Osteoblast (primary cell): ENCODE data around the gene CLCNKA. TPM values are rescaled to one million over a fixed set of nuclear protein-coding genes. Genes with fewer than 3 reads are reported as not detected.

Source experiments
- DNase-seq: peaks from one replicate; pipeline ENCODE4 v3.0.0; 2011; ENCODE audit warnings: low spot score, mixed read lengths; ENCODE audit not compliant: insufficient read length; ENCODE audit errors: missing footprints
- H2AFZ ChIP-seq: 2 replicates; pipeline ENCODE4 v1.6.0; 2011; ENCODE audit warnings: mild to moderate bottlenecking, low read length
- H3K27ac ChIP-seq: 2 replicates; pipeline ENCODE4 v1.5.1; 2011; ENCODE audit warnings: mild to moderate bottlenecking, low read depth, low read length, moderate library complexity
- H3K27me3 ChIP-seq: 2 replicates; pipeline ENCODE4 v1.6.0; 2012; ENCODE audit warnings: mild to moderate bottlenecking, control low read depth, inconsistent platforms, low read length, moderate library complexity; ENCODE audit not compliant: insufficient read depth
- H3K36me3 ChIP-seq: 2 replicates; pipeline ENCODE4 v1.5.1; 2011; ENCODE audit warnings: mild to moderate bottlenecking, low read length, control low read depth, moderate library complexity; ENCODE audit not compliant: insufficient read depth
- H3K4me1 ChIP-seq: 2 replicates; pipeline ENCODE4 v1.5.1; 2011; ENCODE audit warnings: mild to moderate bottlenecking, low read length, control low read depth, moderate library complexity; ENCODE audit not compliant: insufficient read depth
- H3K4me2 ChIP-seq: 2 replicates; pipeline ENCODE4 v1.6.0; 2011; ENCODE audit warnings: mild to moderate bottlenecking, low read length; ENCODE audit not compliant: insufficient read depth
- H3K4me3 ChIP-seq: fragments of 200-600 bp; sonication (generic); 3 replicates; pipeline ENCODE4 v1.5.1; 2012; ENCODE audit warnings: mild to moderate bottlenecking, low read length, inconsistent platforms; ENCODE audit not compliant: insufficient read depth
- H3K79me2 ChIP-seq: 2 replicates; pipeline ENCODE4 v1.6.0; 2012; ENCODE audit warnings: mild to moderate bottlenecking, low read length, control low read depth, inconsistent platforms; ENCODE audit not compliant: insufficient read depth
- H3K9me3 ChIP-seq: 2 replicates; pipeline ENCODE4 v1.5.1; 2011; ENCODE audit warnings: low read depth, low read length, control low read depth
- H4K20me1 ChIP-seq: 2 replicates; pipeline ENCODE4 v1.6.0; 2012; ENCODE audit warnings: mild to moderate bottlenecking, low read length, control low read depth; ENCODE audit not compliant: insufficient read depth
- total RNA-seq: library from RNA; depleted of rRNA; stranded (reverse); fragments of >200 nt; gene quantifications from 2 replicates; pipeline ENCODE4 v1.2.3, GENCODE V29; 2012
- TF ChIP-seq, protein P1 (sequence below): IDR thresholded peaks from 2 replicates; pipeline ENCODE4 v1.5.1; 2011; ENCODE audit warnings: mild to moderate bottlenecking, low read depth, low read length, moderate library complexity; ENCODE audit errors: extremely low read depth

The CLCNKA gene
- total RNA-seq, 1 donor = not detected

DNA sequence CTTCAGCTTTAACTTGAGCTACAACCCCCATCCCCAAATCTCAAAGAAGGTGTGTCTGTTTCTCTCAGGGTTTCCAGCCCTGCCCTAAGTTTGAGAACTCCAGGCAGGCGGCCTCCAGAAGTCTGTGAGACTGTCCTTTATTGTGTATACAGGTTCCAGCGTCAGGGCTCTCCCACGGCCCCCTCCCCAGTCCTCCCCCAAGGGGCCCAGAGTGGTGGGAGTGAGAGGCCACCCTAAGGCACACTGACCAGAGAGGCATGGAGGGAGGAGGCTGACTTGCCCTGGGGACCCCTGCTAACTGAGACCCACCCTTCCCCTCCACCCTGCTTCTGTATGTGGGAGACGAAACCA lies 8.0 kb upstream of the CLCNKA start:
- no peaks in the 10 kb centered on the region for H3K9me3 ChIP-seq
- H3K4me2 ChIP-seq = no peak overlapping the region
- no peak overlapping the region for H3K4me3 ChIP-seq
- H3K36me3 ChIP-seq = no peaks in the 10 kb centered on the region
- peak; percentile 49 for DNase-seq
- TF ChIP-seq, protein P1, sequence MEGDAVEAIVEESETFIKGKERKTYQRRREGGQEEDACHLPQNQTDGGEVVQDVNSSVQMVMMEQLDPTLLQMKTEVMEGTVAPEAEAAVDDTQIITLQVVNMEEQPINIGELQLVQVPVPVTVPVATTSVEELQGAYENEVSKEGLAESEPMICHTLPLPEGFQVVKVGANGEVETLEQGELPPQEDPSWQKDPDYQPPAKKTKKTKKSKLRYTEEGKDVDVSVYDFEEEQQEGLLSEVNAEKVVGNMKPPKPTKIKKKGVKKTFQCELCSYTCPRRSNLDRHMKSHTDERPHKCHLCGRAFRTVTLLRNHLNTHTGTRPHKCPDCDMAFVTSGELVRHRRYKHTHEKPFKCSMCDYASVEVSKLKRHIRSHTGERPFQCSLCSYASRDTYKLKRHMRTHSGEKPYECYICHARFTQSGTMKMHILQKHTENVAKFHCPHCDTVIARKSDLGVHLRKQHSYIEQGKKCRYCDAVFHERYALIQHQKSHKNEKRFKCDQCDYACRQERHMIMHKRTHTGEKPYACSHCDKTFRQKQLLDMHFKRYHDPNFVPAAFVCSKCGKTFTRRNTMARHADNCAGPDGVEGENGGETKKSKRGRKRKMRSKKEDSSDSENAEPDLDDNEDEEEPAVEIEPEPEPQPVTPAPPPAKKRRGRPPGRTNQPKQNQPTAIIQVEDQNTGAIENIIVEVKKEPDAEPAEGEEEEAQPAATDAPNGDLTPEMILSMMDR = no peak
- peaks cover 44% of the 10 kb centered on the region for H3K4me1 ChIP-seq
- H3K27ac ChIP-seq = peak overlapping the region; percentile 43
- H2AFZ ChIP-seq = no peak overlapping the region
- H3K27me3 ChIP-seq = no peaks in the 10 kb centered on the region
- no peaks in the 10 kb centered on the region for H4K20me1 ChIP-seq
- peaks cover 10% of the 10 kb centered on the region for H3K79me2 ChIP-seq

DNA sequence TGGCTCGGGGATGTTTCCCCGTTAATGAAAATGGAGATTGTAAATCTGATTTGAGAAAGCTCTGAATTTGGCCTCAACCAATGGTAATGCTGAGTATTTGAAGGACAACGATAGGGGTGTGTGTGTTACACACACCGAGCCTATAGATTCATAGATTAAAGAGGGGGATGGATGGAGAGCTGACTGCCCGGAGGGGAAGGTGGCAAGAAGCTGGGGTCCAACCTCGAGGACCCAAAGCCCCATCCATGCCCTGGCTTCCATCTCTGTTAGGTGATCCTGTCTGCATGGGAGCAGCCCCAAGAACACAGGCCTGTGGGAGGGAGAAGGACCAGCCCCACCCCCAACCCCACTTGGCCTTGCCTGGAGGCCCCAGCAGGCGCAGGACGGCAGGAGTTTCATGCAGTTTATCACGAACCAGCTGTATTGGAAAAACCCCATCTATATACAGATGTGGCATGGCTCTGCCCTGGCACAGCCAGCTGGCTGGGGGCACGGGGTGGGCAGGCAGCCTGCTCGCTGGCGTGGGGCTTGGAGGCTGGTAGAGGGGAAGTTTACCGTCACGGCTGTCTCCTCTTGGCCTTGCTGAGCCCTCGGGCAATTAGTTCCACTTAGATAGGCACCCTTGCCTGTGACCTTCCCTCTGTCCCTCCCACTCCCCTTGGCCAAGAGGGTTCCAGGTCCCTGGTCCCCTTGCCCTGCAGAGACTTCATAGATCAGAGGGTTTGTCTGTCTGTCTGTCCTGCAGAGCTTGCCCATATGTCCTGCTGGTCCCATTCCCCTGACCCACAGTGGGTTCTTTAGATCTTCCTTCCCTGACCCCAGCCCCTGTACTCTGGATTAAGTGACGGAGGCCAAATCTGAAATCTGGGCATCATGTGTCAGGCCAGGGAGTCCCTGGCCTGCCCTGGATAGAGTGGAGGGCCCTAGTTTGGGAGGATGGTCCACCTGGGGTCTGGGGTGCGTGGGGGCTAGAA lies 7.0 kb upstream of the CLCNKA start:
- Histone ChIP-seq H3K4me1 (peaks cover 53% of the 10 kb centered on the region), H3K79me2 (peaks cover 10% of the 10 kb centered on the region), H3K4me3 (no peak overlapping the region), H2AFZ (no peak overlapping the region), H3K36me3 (no peaks in the 10 kb centered on the region), H3K27ac (peak overlapping the region; percentile 43), H3K9me3 (no peaks in the 10 kb centered on the region), H3K4me2 (no peak overlapping the region), H3K27me3 (no peaks in the 10 kb centered on the region), H4K20me1 (no peaks in the 10 kb centered on the region)
- peak; percentile 76 for DNase-seq
- TF ChIP-seq, protein P1 = no peak

DNA sequence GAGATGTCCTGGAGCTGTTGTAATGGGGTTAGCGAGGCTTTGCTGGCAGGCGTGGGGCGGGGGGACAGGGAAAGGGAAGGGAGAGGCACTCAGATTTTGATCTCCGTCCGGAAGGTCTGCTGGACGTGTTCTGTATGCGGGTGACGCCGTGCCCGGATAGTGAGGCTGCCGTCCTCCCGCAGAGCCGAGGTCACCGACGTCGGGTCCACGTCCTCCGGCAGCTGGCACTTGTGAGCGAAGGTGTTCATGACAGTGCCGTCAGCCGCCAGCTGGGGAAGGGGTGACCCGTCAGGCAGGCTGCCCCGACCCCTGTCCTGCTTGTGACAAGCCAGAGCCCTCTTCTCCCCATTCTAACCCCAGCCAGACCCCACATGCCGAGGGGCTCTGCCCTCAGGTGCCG lies 6.3 kb upstream of the CLCNKA start:
- Histone ChIP-seq H3K79me2 (peaks cover 10% of the 10 kb centered on the region), H3K4me3 (no peak overlapping the region), H3K4me1 (peaks cover 60% of the 10 kb centered on the region), H2AFZ (no peak overlapping the region), H3K9me3 (no peaks in the 10 kb centered on the region), H3K27me3 (no peaks in the 10 kb centered on the region), H3K27ac (no peak overlapping the region), H3K36me3 (no peaks in the 10 kb centered on the region), H3K4me2 (peak overlapping the region; percentile 84), H4K20me1 (no peaks in the 10 kb centered on the region)
- TF ChIP-seq, protein P1 = no peak
- DNase-seq = peak; percentile 77
